Mesenchymal stem cell (in vitro differentiated cells and primary cell): ENCODE data around the gene SLC6A13.

ENCODE experiments used
- DNase-seq: peaks from one replicate; pipeline ENCODE4 v3.0.0-alpha.2; 2013
- H2AFZ ChIP-seq: one replicate; pipeline ENCODE4 v1.6.1; 2013; ENCODE audit warnings: low read depth, mild to moderate bottlenecking, control low read depth, inconsistent platforms, low read length, moderate library complexity
- H2AK5ac ChIP-seq: 2 replicates; pipeline ENCODE4 v1.6.1; 2013; ENCODE audit warnings: low read length, moderate library complexity, mild to moderate bottlenecking, inconsistent platforms; ENCODE audit not compliant: severe bottlenecking
- H2BK120ac ChIP-seq: one replicate; pipeline ENCODE4 v1.6.1; 2013; ENCODE audit warnings: low read depth, mild to moderate bottlenecking, inconsistent platforms, low read length, moderate library complexity
- H2BK12ac ChIP-seq, 2 experiments: one replicate each; pipeline ENCODE4 v1.6.1; 2013; ENCODE audit warnings: inconsistent platforms in 2 of 2, low read length in 2 of 2, mild to moderate bottlenecking in 2 of 2, moderate library complexity in 2 of 2, control low read depth in 1 of 2
- H2BK15ac ChIP-seq: one replicate; pipeline ENCODE4 v1.6.1; 2013; ENCODE audit warnings: mild to moderate bottlenecking, low read depth, inconsistent platforms; ENCODE audit not compliant: poor library complexity, severe bottlenecking
- H2BK5ac ChIP-seq: 2 replicates; pipeline ENCODE4 v1.6.1; 2013; ENCODE audit warnings: low read depth, mild to moderate bottlenecking, low read length, control low read depth, inconsistent platforms; ENCODE audit not compliant: poor library complexity, severe bottlenecking
- H3K14ac ChIP-seq, 2 experiments: one replicate each; pipeline ENCODE4 v1.6.1; 2013; ENCODE audit warnings: inconsistent platforms in 2 of 2, low read length in 2 of 2, control low read depth in 1 of 2, mild to moderate bottlenecking in 1 of 2, moderate library complexity in 1 of 2
- H3K18ac ChIP-seq, 2 experiments: one replicate each; pipeline ENCODE4 v1.6.1; 2013; ENCODE audit warnings: inconsistent platforms in 2 of 2, low read length in 2 of 2, control low read depth in 1 of 2, low read depth in 1 of 2, mild to moderate bottlenecking in 1 of 2
- H3K23ac ChIP-seq, 2 experiments: one replicate each; pipeline ENCODE4 v1.6.1; 2013; ENCODE audit warnings: inconsistent platforms in 2 of 2, low read length in 2 of 2, mild to moderate bottlenecking in 2 of 2, moderate library complexity in 2 of 2, control low read depth in 1 of 2
- H3K27ac ChIP-seq: 2 replicates; pipeline ENCODE4 v1.5.1; 2013; ENCODE audit warnings: mild to moderate bottlenecking, moderate library complexity, low read length, control low read depth, inconsistent platforms; ENCODE audit not compliant: poor library complexity, severe bottlenecking
- H3K27me3 ChIP-seq, 2 experiments: 2 replicates each; pipeline versions ENCODE4 v1.6.1 to v1.7.0; 2013; ENCODE audit warnings: low read length in 2 of 2, mild to moderate bottlenecking in 2 of 2, moderate library complexity in 2 of 2, control low read depth in 1 of 2, inconsistent platforms in 1 of 2; ENCODE audit not compliant: control insufficient read depth in 1 of 2, insufficient read depth in 1 of 2
- H3K36me3 ChIP-seq, 2 experiments: 2 replicates each; pipeline versions ENCODE4 v1.6.1 to v1.7.0; 2013; ENCODE audit warnings: low read length in 2 of 2, control low read depth in 1 of 2, inconsistent platforms in 1 of 2, low read depth in 1 of 2, mild to moderate bottlenecking in 1 of 2; ENCODE audit not compliant: insufficient read depth in 2 of 2, control insufficient read depth in 1 of 2
- H3K4ac ChIP-seq, 2 experiments: one replicate each; pipeline ENCODE4 v1.6.1; 2013; ENCODE audit warnings: inconsistent platforms in 2 of 2, low read length in 2 of 2, mild to moderate bottlenecking in 2 of 2, moderate library complexity in 2 of 2, control low read depth in 1 of 2, low read depth in 1 of 2
- H3K4me1 ChIP-seq: 2 replicates; pipeline ENCODE4 v1.6.1; 2013; ENCODE audit warnings: low read depth, low read length, control low read depth; ENCODE audit not compliant: control insufficient read depth, insufficient read depth
- H3K4me2 ChIP-seq: 2 replicates; pipeline ENCODE4 v1.6.1; 2013; ENCODE audit warnings: low read length, mild to moderate bottlenecking, inconsistent platforms; ENCODE audit not compliant: poor library complexity, severe bottlenecking
- H3K4me3 ChIP-seq, 2 experiments: 2 replicates each; pipeline versions ENCODE4 v1.5.1 to v1.7.0; 2013; ENCODE audit warnings: low read length in 2 of 2, mild to moderate bottlenecking in 2 of 2, control low read depth in 1 of 2, low read depth in 1 of 2; ENCODE audit not compliant: insufficient read depth in 1 of 2
- H3K79me1 ChIP-seq: replicated peaks from 2 replicates; pipeline ENCODE4 v1.6.1; 2013; ENCODE audit warnings: mild to moderate bottlenecking, control low read depth, low read length, inconsistent platforms; ENCODE audit not compliant: poor library complexity, severe bottlenecking
- H3K9ac ChIP-seq: 2 replicates; pipeline ENCODE4 v1.7.0; 2013; ENCODE audit warnings: mild to moderate bottlenecking, low read length, moderate library complexity
- H3K9me3 ChIP-seq: 2 replicates; pipeline ENCODE4 v1.7.0; 2013; ENCODE audit warnings: mild to moderate bottlenecking, low read length; ENCODE audit not compliant: control insufficient read depth
- H4K8ac ChIP-seq: one replicate; pipeline ENCODE4 v1.6.1; 2013; ENCODE audit warnings: inconsistent platforms, mild to moderate bottlenecking, low read length, moderate library complexity
- H4K91ac ChIP-seq: one replicate; pipeline ENCODE4 v1.6.1; 2013; ENCODE audit warnings: mild to moderate bottlenecking, low read length, inconsistent platforms
- WGBS: methylation state at CpG from one replicate; pipeline ENCODE4 v1.1.7; 2013; ENCODE audit warnings: mixed read lengths; 5-methylcytosine and 5-hydroxymethylcytosine counted together

SLC6A13 gene

DNA sequence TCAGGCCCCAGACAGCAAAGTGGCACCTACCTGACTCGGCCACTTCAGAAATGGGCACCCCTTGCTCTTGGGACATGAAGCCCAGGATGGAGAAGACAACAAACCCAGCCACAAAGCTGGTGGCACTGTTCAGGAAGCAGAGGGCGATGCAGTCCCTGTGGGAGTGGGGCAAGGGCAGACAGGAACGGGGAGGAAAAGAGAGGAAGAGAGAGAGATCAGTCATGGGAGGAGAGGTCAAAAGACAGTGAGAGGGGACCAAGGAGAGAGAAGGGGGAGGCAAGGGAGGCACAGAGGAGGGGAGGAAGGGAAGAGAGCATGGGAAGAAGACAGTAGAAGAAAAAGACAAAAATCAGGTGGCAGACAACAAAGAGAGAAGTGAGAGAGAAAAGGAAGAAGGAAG lies 65.3 kb downstream of the SLC6A13 start:
- Histone ChIP-seq H4K8ac (no peak overlapping the region), H3K27me3 (peaks cover 45 to 67% of the 10 kb centered on the region in 2 experiments), H3K23ac (no peak overlapping the region), H3K4me2 (no peak overlapping the region), H3K18ac (no peak overlapping the region), H3K9ac (no peak overlapping the region), H2BK5ac (no peak overlapping the region), H3K4me3 (no peak overlapping the region), H2BK120ac (no peak overlapping the region), H2AK5ac (no peak overlapping the region), H3K14ac (no peak overlapping the region), H4K91ac (no peak overlapping the region), H3K4me1 (peaks cover 7% of the 10 kb centered on the region), H2BK15ac (no peak overlapping the region), H3K36me3 (peaks cover 0 to 3% of the 10 kb centered on the region in 2 experiments), H3K27ac (no peak overlapping the region), H2AFZ (no peak overlapping the region), H3K9me3 (no peaks in the 10 kb centered on the region), H3K4ac (no peak overlapping the region), H3K79me1 (no peaks in the 10 kb centered on the region), H2BK12ac (no peak overlapping the region)
- DNase-seq: no peak
- WGBS: 79% methylated on average over 3 of the region's 3 CpGs

DNA sequence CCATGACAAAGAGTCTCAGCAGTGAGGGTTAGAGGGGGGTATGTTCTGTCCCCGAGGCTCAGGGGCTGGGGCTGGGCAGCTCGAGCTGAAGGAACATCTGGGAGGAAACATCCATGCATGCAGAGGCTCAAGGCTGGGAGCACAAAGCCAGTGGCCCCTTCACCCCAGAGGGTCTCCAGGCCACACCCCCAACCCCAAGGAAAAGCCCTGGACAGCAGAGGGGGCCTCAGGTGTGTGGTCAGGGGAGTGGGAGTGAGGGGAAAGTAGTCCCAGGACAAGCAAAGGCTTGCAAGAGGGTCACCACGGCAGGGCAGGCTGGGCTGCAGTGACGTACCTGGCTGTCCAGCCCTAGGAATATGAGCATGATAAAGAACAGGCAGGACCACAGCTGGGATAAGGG lies 66.2 kb downstream of the SLC6A13 start:
- H3K79me1 ChIP-seq: no peaks in the 10 kb centered on the region
- H4K91ac ChIP-seq: no peak overlapping the region
- no peak overlapping the region for H2BK120ac ChIP-seq
- no peak overlapping the region for H3K9ac ChIP-seq
- no peak overlapping the region for H2AFZ ChIP-seq
- no peak overlapping the region for H3K4me2 ChIP-seq
- H3K36me3 ChIP-seq: peaks cover 0 to 3% of the 10 kb centered on the region in 2 experiments
- no peak overlapping the region for H4K8ac ChIP-seq
- H3K23ac ChIP-seq: no peak overlapping the region
- no peak overlapping the region for H2AK5ac ChIP-seq
- WGBS: 60% methylated on average over 4 of the region's 4 CpGs
- no peak overlapping the region for H3K27ac ChIP-seq
- H2BK15ac ChIP-seq: no peak overlapping the region
- peaks cover 40 to 67% of the 10 kb centered on the region in 2 experiments for H3K27me3 ChIP-seq
- peaks cover 7% of the 10 kb centered on the region for H3K4me1 ChIP-seq
- H2BK12ac ChIP-seq: no peak overlapping the region
- H2BK5ac ChIP-seq: no peak overlapping the region
- H3K9me3 ChIP-seq: no peaks in the 10 kb centered on the region
- no peak for DNase-seq
- no peak overlapping the region for H3K4me3 ChIP-seq
- H3K4ac ChIP-seq: no peak overlapping the region
- H3K14ac ChIP-seq: no peak overlapping the region
- H3K18ac ChIP-seq: no peak overlapping the region

DNA sequence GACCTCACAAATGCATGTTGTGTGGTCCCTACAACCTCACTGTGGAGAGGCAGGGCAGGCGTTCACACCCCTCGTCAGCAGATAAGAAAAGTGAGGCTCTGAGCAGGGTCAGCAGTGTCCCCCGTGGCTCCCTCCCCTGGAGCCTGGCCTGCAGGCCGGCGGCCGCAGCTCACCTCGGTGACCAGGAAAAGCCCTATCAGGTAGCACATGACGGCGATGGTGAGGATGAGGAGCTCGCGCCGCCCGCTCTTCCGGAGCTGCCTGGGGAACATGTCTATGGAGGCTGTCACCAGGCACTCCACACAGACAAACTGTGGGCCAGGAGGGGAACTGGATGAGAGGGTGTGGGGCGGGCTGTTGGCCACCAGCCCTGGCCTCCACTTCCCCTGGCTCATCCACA lies 66.7 kb downstream of the SLC6A13 start:
- Histone ChIP-seq H2BK15ac (no peak overlapping the region), H3K79me1 (no peaks in the 10 kb centered on the region), H3K36me3 (no peaks in the 10 kb centered on the region), H3K14ac (no peak overlapping the region), H3K4ac (no peak overlapping the region), H3K27ac (no peak overlapping the region), H2BK120ac (no peak overlapping the region), H2AFZ (no peak overlapping the region), H2BK5ac (no peak overlapping the region), H3K18ac (no peak overlapping the region), H3K9ac (no peak overlapping the region), H4K91ac (no peak overlapping the region), H3K4me1 (peaks cover 2% of the 10 kb centered on the region), H2BK12ac (no peak overlapping the region), H3K4me2 (no peak overlapping the region), H3K9me3 (no peaks in the 10 kb centered on the region), H3K27me3 (peaks cover 35 to 67% of the 10 kb centered on the region in 2 experiments), H2AK5ac (no peak overlapping the region), H4K8ac (no peak overlapping the region), H3K4me3 (no peak overlapping the region), H3K23ac (no peak overlapping the region)
- 91% methylated on average over 14 of the region's 15 CpGs for WGBS
- DNase-seq: no peak

DNA sequence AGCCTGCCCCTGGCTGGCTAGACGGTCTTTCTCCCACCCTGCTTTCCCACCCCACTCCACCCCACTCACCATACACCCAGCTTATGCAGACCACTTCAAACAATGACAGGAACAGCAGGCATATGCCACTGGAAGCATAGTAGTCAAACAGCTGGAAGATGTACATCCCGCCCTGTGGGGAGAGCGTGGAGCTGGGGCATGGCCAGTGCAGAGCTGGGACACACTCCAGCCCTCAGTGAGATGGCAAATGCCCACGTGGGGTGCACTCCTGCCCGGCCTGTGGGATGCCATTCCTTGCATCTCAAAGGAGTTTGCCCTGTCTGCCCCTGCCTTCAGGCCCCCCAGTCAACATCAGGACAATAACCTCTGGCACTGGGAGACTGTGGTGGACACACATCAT lies 67.5 kb downstream of the SLC6A13 start:
- H2AFZ ChIP-seq: no peak overlapping the region
- H3K27ac ChIP-seq: no peak overlapping the region
- H3K27me3 ChIP-seq: peaks cover 35 to 71% of the 10 kb centered on the region in 2 experiments
- H4K91ac ChIP-seq: no peak overlapping the region
- no peak overlapping the region for H2BK12ac ChIP-seq
- H2BK120ac ChIP-seq: no peak overlapping the region
- no peak overlapping the region for H2BK15ac ChIP-seq
- H3K4me1 ChIP-seq: peaks cover 2% of the 10 kb centered on the region
- no peak overlapping the region for H3K4me3 ChIP-seq
- no peaks in the 10 kb centered on the region for H3K79me1 ChIP-seq
- no peak overlapping the region for H3K23ac ChIP-seq
- no peak overlapping the region for H3K14ac ChIP-seq
- H3K18ac ChIP-seq: no peak overlapping the region
- no peak overlapping the region for H3K4ac ChIP-seq
- no peak overlapping the region for H4K8ac ChIP-seq
- 77% methylated on average over 5 of the region's 5 CpGs for WGBS
- no peak for DNase-seq
- H3K4me2 ChIP-seq: no peak overlapping the region
- H3K9me3 ChIP-seq: no peaks in the 10 kb centered on the region
- no peak overlapping the region for H2BK5ac ChIP-seq
- no peak overlapping the region for H3K9ac ChIP-seq
- H2AK5ac ChIP-seq: no peak overlapping the region
- no peaks in the 10 kb centered on the region for H3K36me3 ChIP-seq
